Activated CD8-positive, alpha-beta T cell treated with anti-CD3 and anti-CD28 coated beads for 36 hours (primary cell): ENCODE measurements around the gene AFAP1L1. TPM values are rescaled to one million over a fixed set of nuclear protein-coding genes. Genes with fewer than 3 reads are reported as not detected.

Source experiments
- ATAC-seq: fragments of 200-7000 bp; cut with Tn5 transposase; one replicate; pipeline ENCODE4 v1.10.0; 2021; ENCODE audit warnings: mild to moderate bottlenecking, moderate library complexity
- CTCF ChIA-PET: fragments of 350-600 bp; sonication (Branson Sonifier 250); formaldehyde crosslinking; loops from one replicate; lab custom pipeline; 2021; ENCODE audit warnings: antibody characterized with exemption; lab: Charles Lee
- POLR2A ChIA-PET: fragments of 350-600 bp; sonication (Branson Sonifier 250); formaldehyde crosslinking; loops from one replicate; lab custom pipeline; 2021; ENCODE audit warnings: antibody characterized with exemption; lab: Charles Lee
- DNase-seq: peaks from one replicate; pipeline ENCODE4 v3.0.0-alpha.2; 2020
- H3K27ac Mint-ChIP-seq: one replicate; pipeline ENCODE4 v1.8.0; 2021; ENCODE audit warnings: mild to moderate bottlenecking, mixed read lengths
- H3K27me3 Mint-ChIP-seq: one replicate; pipeline ENCODE4 v1.8.0; 2021; ENCODE audit warnings: mixed read lengths
- H3K36me3 Mint-ChIP-seq: one replicate; pipeline ENCODE4 v1.8.0; 2021; ENCODE audit warnings: low read depth, mixed read lengths
- H3K4me1 Mint-ChIP-seq: one replicate; pipeline ENCODE4 v1.8.0; 2021; ENCODE audit warnings: low read depth, mixed read lengths
- H3K4me3 Mint-ChIP-seq: one replicate; pipeline ENCODE4 v1.8.0; 2021; ENCODE audit warnings: mild to moderate bottlenecking, moderate library complexity, mixed read lengths
- H3K9me3 Mint-ChIP-seq: one replicate; pipeline ENCODE4 v1.8.0; 2021; ENCODE audit warnings: mixed read lengths
- intact Hi-C: fragments of 100-400 bp; cut with micrococcal nuclease; formaldehyde crosslinking; loops from one replicate; pipeline ENCODE4 v1.10.0; 2022
- total RNA-seq, 2 experiments: library from RNA; stranded (reverse); gene quantifications; one replicate each; pipeline ENCODE4 v1.2.3, GENCODE V29; 2021
- TF ChIP-seq, protein P1 (sequence below): fragments of 200-600 bp; IDR thresholded peaks from one replicate; pipeline ENCODE4 v1.8.0; 2022; ENCODE audit warnings: antibody characterized with exemption, mild to moderate bottlenecking

The AFAP1L1 gene
- total RNA-seq, 2 experiments from 2014 or later = 1.3 to 1.6 TPM

DNA sequence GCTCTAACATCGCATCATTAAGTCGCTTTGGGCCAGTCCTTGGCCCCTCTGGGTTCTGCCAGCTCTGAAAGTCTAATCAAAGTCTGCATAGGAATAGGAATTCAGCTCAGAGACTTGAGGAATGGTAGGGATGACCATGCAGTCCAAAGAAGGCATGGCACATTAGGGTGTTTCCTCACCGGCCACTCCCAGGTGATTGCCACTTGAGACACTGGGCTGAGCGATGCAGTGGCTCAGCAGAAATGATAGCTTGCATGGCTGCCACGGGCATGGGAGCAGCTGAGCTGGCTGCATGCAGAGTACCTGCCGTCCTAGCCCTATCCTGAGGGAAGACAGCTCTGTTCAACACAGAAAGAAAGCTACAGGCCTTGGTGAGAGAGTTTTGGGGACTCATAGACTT is 28.8 kb downstream of the AFAP1L1 start:
- H3K27ac Mint-ChIP-seq = no peak overlapping the region
- no peak overlapping the region for H3K4me3 Mint-ChIP-seq
- no peaks in the 10 kb centered on the region for H3K9me3 Mint-ChIP-seq
- no peaks in the 10 kb centered on the region for H3K27me3 Mint-ChIP-seq
- intact Hi-C loops = no loop called here
- ChIA-PET CTCF (interaction anchor here (1.3 to 1.6 kb wide), 2 partner anchors 68 to 71 kb away, joined by 4 read pairs; no protein-coding TSS in a partner anchor), POLR2A (interaction anchor here (0.6 kb wide), 1 partner anchor 23 kb away, joined by 3 read pairs; no protein-coding TSS in a partner anchor)
- ATAC-seq (no peak), DNase-seq (no peak)
- peaks cover 12% of the 10 kb centered on the region for H3K4me1 Mint-ChIP-seq
- TF ChIP-seq, protein P1, sequence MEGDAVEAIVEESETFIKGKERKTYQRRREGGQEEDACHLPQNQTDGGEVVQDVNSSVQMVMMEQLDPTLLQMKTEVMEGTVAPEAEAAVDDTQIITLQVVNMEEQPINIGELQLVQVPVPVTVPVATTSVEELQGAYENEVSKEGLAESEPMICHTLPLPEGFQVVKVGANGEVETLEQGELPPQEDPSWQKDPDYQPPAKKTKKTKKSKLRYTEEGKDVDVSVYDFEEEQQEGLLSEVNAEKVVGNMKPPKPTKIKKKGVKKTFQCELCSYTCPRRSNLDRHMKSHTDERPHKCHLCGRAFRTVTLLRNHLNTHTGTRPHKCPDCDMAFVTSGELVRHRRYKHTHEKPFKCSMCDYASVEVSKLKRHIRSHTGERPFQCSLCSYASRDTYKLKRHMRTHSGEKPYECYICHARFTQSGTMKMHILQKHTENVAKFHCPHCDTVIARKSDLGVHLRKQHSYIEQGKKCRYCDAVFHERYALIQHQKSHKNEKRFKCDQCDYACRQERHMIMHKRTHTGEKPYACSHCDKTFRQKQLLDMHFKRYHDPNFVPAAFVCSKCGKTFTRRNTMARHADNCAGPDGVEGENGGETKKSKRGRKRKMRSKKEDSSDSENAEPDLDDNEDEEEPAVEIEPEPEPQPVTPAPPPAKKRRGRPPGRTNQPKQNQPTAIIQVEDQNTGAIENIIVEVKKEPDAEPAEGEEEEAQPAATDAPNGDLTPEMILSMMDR = no peak
- H3K36me3 Mint-ChIP-seq = no peaks in the 10 kb centered on the region

DNA sequence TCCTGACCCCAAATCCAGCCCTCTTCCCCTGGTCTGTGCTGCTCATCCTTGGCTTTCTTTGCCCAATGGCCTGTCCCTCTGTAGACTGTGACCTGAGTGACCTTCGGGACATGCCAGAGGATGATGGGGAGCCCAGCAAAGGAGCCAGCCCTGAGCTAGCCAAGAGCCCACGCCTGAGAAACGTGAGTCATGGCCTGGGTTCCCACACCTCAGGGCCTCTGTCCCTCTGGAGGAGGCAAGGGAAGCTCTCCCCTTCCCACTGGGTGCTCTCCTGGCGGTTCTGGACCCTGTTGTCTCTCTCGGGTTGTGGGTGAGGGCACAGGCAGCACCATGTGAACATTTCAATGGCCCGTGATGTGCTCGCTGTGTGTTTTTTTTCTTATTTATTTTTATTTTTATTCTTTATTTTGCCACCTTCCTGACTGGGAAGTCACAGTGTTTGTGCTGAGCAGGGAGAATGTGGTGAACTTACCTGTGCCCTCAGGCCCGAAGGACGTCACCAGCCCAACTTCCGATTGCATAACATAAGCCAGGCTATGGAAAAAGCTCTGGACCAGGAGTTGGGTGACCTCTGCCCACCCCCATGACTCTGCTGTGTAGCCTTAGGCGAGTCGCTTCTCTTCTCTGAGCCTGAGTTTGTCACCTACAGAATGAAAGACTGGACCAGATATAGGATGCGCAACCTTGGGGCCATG is 29.5 kb downstream of the AFAP1L1 start:
- CTCF ChIA-PET = interaction anchor here (1.3 to 1.6 kb wide), 2 partner anchors 67 to 70 kb away, joined by 4 read pairs; no protein-coding TSS in a partner anchor
- Mint-ChIP-seq H3K27ac (no peak overlapping the region), H3K4me3 (no peak overlapping the region), H3K9me3 (no peaks in the 10 kb centered on the region), H3K4me1 (peaks cover 10% of the 10 kb centered on the region), H3K36me3 (no peaks in the 10 kb centered on the region), H3K27me3 (no peaks in the 10 kb centered on the region)
- ATAC-seq (no peak), DNase-seq (no peak)
- TF ChIP-seq, protein P1 = no peak
- intact Hi-C loops = no loop called here
- POLR2A ChIA-PET = interaction anchor here (1.0 kb wide), 1 partner anchor 86 kb away, joined by 4 read pairs; no protein-coding TSS in a partner anchor

DNA sequence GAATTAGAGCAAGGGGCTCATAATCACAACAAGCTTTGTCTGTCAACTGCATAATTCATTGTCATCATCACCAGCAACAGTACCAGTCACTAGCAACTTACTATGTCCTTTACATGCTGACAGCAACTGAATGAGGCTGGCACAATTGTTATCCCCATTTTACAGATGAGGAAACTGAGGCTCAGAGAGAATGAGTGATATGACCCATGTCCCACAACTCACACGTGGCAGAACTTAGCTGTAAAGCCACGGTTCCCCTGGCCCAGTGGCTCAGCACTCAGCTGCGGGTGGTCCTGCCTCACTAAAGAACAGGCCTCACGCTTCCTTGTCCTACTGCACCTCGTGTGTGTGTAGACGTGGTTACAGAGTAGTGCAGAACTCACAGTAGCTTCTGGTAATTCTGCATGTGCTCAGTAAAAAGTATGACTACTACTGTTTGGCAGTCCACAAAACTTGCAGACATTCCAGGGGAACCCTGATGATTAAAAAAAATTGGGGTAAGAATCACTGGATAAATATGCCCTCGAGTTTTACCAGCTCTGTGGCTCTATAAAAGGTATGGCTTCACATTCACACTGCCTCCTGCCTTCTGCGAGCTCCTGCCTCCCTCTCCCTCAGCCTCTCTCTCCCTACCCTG is 30.2 kb downstream of the AFAP1L1 start:
- TF ChIP-seq, protein P1 = no peak
- H3K4me1 Mint-ChIP-seq = peaks cover 10% of the 10 kb centered on the region
- H3K36me3 Mint-ChIP-seq = no peaks in the 10 kb centered on the region
- no peak overlapping the region for H3K27ac Mint-ChIP-seq
- intact Hi-C loops = no loop called here
- CTCF ChIA-PET = interaction anchor here (1.6 kb wide), 1 partner anchor 70 kb away, joined by 4 read pairs; no protein-coding TSS in a partner anchor
- H3K9me3 Mint-ChIP-seq = no peaks in the 10 kb centered on the region
- H3K27me3 Mint-ChIP-seq = no peaks in the 10 kb centered on the region
- DNase-seq = no peak
- POLR2A ChIA-PET = interaction anchor here (1.0 kb wide), 1 partner anchor 85 kb away, joined by 4 read pairs; no protein-coding TSS in a partner anchor
- ATAC-seq = no peak
- H3K4me3 Mint-ChIP-seq = no peak overlapping the region

DNA sequence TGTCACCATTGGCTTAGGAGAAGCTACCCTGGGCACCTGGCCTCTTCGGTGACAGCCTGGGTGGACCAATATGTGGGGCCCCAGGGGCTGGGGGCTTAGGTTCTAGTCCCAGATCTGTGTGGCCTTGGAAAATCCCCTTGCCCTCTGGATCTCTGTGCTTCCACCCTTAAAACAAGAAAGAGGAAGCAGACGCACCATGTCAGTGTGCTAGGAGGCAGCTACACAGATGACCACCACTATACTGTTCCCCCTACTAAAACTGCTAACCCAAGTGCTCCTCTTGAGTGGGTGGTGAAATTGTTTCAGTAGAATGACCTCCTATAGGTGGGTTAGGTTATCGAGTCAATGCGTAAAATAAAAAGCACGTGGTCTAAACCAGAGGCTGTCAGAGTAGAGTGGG is 31.0 kb downstream of the AFAP1L1 start:
- CTCF ChIA-PET = no interaction called here
- no peak overlapping the region for H3K27ac Mint-ChIP-seq
- ATAC-seq (no peak), DNase-seq (no peak)
- no peaks in the 10 kb centered on the region for H3K9me3 Mint-ChIP-seq
- H3K36me3 Mint-ChIP-seq = no peaks in the 10 kb centered on the region
- peaks cover 9% of the 10 kb centered on the region for H3K4me1 Mint-ChIP-seq
- H3K4me3 Mint-ChIP-seq = no peak overlapping the region
- POLR2A ChIA-PET = no interaction called here
- intact Hi-C loops = no loop called here
- TF ChIP-seq, protein P1 = no peak
- no peaks in the 10 kb centered on the region for H3K27me3 Mint-ChIP-seq

DNA sequence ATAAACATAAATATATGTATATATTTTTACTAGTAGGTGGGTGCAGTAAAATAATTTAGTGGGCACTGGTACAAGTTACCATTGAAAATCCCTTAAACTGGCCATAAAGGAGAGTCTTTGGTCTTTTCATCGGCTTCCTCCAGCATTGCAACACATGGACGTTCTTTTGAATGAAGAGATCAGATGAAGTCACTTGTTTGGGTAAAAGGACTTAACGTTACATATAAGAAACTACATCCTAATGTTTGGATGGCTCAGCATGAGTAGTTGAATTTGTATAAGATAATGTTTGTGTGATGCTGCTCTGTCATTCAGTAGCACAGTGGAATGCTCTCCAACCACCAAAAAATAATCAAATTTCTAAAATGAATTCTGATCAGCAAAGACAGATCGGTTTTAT is 31.6 kb downstream of the AFAP1L1 start:
- Mint-ChIP-seq H3K27ac (no peak overlapping the region), H3K4me1 (peaks cover 7% of the 10 kb centered on the region), H3K36me3 (no peaks in the 10 kb centered on the region), H3K9me3 (no peaks in the 10 kb centered on the region), H3K4me3 (no peak overlapping the region), H3K27me3 (no peaks in the 10 kb centered on the region)
- ChIA-PET CTCF (no interaction called here), POLR2A (no interaction called here)
- intact Hi-C loops = no loop called here
- no peak for ATAC-seq
- TF ChIP-seq, protein P1 = no peak
- no peak for DNase-seq
